ENCODE results near the gene ADARB2. TPM values are rescaled to one million over a fixed set of nuclear protein-coding genes. Genes with fewer than 3 reads are reported as not detected.

ADARB2 gene
- polyA plus RNA-seq, 3 donors, result not detected

DNA sequence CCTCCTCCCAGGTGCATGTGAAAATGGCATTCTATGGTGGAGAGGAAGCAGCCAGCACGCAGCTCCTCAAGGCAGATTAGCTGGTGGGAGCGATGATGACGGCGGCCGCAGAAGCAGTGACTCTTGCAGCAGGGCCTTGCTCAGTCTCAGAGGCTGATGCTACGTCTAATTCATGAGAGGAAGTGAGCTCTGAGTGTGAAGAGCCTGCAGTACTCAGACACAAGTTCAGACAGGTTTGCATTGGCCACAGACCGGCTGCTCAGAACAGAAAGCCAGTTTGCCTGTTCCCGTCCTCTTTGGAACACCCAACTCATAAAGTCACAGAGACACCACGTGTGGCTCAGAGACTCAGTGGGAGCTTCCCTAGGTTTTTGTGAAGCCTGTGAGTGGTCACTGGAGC lies 136.5 kb downstream of the ADARB2 start:
- Histone ChIP-seq H3K79me2 (ENCODE audit: insufficient read depth, low read length) (no peaks in the 10 kb centered on the region), H4K20me1 (ENCODE audit: insufficient read depth, low read length) (no peaks in the 10 kb centered on the region), H3K27me3 (ENCODE audit: control insufficient read depth in 2 of 2, insufficient read depth in 2 of 2, low read length in 2 of 2) (no peaks in the 10 kb centered on the region), H3K4me1 (ENCODE audit: control insufficient read depth in 1 of 2, insufficient read depth in 2 of 2, low read length in 2 of 2) (no peaks in the 10 kb centered on the region), H3K9me3 (replicated peaks in 1 of 2; ENCODE audit: control insufficient read depth in 1 of 2, insufficient read depth in 1 of 2, low read length in 2 of 2) (no peaks in the 10 kb centered on the region), H3K9ac (ENCODE audit: insufficient read depth, low read length, poor library complexity, severe bottlenecking) (no peak overlapping the region), H3K4me3 (replicated peaks in 1 of 3; ENCODE audit: low read depth in 2 of 3, low read length in 3 of 3) (no peak overlapping the region), H2AFZ (ENCODE audit: insufficient read depth, low read depth, low read length, poor library complexity, severe bottlenecking) (no peak overlapping the region), H3K27ac (ENCODE audit: low read depth in 1 of 2, low read length in 2 of 2) (no peak overlapping the region), H3K36me3 (replicated peaks in 1 of 2; ENCODE audit: control insufficient read depth in 1 of 2, insufficient read depth in 2 of 2, low read length in 2 of 2) (no peaks in the 10 kb centered on the region), H3K4me2 (replicated peaks; ENCODE audit: extremely low read depth, low read length, poor library complexity, severe bottlenecking) (no peak overlapping the region)
- H3K36me3 Mint-ChIP-seq, result no peaks in the 10 kb centered on the region
- H3K27ac Mint-ChIP-seq, result no peak overlapping the region
- TF ChIP-seq, protein P1, sequence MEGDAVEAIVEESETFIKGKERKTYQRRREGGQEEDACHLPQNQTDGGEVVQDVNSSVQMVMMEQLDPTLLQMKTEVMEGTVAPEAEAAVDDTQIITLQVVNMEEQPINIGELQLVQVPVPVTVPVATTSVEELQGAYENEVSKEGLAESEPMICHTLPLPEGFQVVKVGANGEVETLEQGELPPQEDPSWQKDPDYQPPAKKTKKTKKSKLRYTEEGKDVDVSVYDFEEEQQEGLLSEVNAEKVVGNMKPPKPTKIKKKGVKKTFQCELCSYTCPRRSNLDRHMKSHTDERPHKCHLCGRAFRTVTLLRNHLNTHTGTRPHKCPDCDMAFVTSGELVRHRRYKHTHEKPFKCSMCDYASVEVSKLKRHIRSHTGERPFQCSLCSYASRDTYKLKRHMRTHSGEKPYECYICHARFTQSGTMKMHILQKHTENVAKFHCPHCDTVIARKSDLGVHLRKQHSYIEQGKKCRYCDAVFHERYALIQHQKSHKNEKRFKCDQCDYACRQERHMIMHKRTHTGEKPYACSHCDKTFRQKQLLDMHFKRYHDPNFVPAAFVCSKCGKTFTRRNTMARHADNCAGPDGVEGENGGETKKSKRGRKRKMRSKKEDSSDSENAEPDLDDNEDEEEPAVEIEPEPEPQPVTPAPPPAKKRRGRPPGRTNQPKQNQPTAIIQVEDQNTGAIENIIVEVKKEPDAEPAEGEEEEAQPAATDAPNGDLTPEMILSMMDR (IDR thresholded peaks at IDR 0.05), result no peak
- peaks cover 0 to 4% (median 2%) of the 10 kb centered on the region in 7 donors for H3K9me3 Mint-ChIP-seq
- intact Hi-C loops (cut with micrococcal nuclease), result no loop called here
- 91% methylated on average over 7 of the region's 9 CpGs for WGBS (ENCODE audit: insufficient coverage)
- no peaks in the 10 kb centered on the region for H3K4me1 Mint-ChIP-seq
- H3K27me3 Mint-ChIP-seq (ENCODE audit: low read depth in 3 of 3), result peaks cover 0 to 4% (median 2%) of the 10 kb centered on the region in 3 donors
- DNase-seq, result no peak
- H3K4me3 Mint-ChIP-seq, result no peak overlapping the region

DNA sequence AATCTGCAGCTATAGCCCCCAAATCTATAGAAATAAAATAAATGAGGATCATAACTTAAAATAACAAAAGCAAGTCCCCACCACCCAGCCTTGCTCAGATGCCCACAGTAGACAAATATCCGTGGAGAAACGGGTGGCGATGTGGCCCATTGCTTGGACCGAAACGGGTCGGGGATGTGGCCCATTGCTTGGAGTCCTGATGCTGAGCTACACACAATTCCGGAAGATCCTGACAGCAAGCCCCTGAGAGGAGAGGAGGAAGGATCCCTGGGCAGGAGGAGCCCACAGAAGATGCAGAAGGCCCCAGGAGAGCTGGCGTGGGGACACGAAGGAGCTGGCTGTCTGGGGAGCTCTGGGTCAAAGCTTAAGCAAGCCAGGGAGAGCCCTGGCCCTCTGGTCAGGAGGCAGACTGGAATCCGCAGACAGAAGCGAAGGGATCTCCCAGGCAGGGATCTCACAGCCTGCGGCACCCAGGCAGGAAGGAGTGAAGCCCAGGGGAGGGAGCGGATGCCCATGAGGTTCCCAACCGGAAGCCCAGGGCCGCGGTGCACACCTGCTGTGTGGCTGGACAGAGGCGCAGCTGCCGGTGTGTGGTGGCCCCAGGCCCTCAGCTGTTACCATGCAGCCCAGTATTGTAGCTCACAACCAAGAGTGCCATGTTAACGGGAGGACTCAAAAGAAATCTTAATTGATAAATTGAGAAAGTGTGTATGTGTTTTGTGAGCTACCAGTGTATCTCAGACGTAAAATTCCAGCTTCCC lies 138.8 kb downstream of the ADARB2 start:
- H3K79me2 ChIP-seq (ENCODE audit: insufficient read depth, low read length), result no peaks in the 10 kb centered on the region
- H3K9me3 Mint-ChIP-seq, result peaks cover 0 to 4% (median 0%) of the 10 kb centered on the region in 7 donors
- H3K27ac ChIP-seq (ENCODE audit: low read depth in 1 of 2, low read length in 2 of 2), result no peak overlapping the region
- H3K4me1 ChIP-seq (ENCODE audit: control insufficient read depth in 1 of 2, insufficient read depth in 2 of 2, low read length in 2 of 2), result no peaks in the 10 kb centered on the region
- TF ChIP-seq, protein P1 (IDR thresholded peaks at IDR 0.05), result no peak
- H3K9me3 ChIP-seq (replicated peaks in 1 of 2; ENCODE audit: control insufficient read depth in 1 of 2, insufficient read depth in 1 of 2, low read length in 2 of 2), result no peaks in the 10 kb centered on the region
- no peaks in the 10 kb centered on the region for H4K20me1 ChIP-seq (ENCODE audit: insufficient read depth, low read length)
- H3K4me3 Mint-ChIP-seq, result no peak overlapping the region
- no peaks in the 10 kb centered on the region for H3K36me3 Mint-ChIP-seq
- H3K9ac ChIP-seq (ENCODE audit: insufficient read depth, low read length, poor library complexity, severe bottlenecking), result no peak overlapping the region
- no peak overlapping the region for H2AFZ ChIP-seq (ENCODE audit: insufficient read depth, low read depth, low read length, poor library complexity, severe bottlenecking)
- 92% methylated on average over 20 of the region's 20 CpGs for WGBS (ENCODE audit: insufficient coverage)
- no peaks in the 10 kb centered on the region for H3K36me3 ChIP-seq (replicated peaks in 1 of 2; ENCODE audit: control insufficient read depth in 1 of 2, insufficient read depth in 2 of 2, low read length in 2 of 2)
- no peak overlapping the region for H3K4me3 ChIP-seq (replicated peaks in 1 of 3; ENCODE audit: low read depth in 2 of 3, low read length in 3 of 3)
- H3K27me3 ChIP-seq (ENCODE audit: control insufficient read depth in 2 of 2, insufficient read depth in 2 of 2, low read length in 2 of 2), result no peaks in the 10 kb centered on the region
- no peak overlapping the region for H3K27ac Mint-ChIP-seq
- no peak overlapping the region for H3K4me2 ChIP-seq (replicated peaks; ENCODE audit: extremely low read depth, low read length, poor library complexity, severe bottlenecking)
- no peaks in the 10 kb centered on the region for H3K4me1 Mint-ChIP-seq
- H3K27me3 Mint-ChIP-seq (ENCODE audit: low read depth in 3 of 3), result peaks cover 0 to 2% (median 0%) of the 10 kb centered on the region in 3 donors
- no peak for DNase-seq
- intact Hi-C loops (cut with micrococcal nuclease), result no loop called here
